ENCODE results near the gene HOXC10. TPM values are rescaled to one million over a fixed set of nuclear protein-coding genes. Genes with fewer than 3 reads are reported as not detected.

Gene HOXC10
- total RNA-seq, 1 experiment from 2014 or later = 6.5 TPM

DNA sequence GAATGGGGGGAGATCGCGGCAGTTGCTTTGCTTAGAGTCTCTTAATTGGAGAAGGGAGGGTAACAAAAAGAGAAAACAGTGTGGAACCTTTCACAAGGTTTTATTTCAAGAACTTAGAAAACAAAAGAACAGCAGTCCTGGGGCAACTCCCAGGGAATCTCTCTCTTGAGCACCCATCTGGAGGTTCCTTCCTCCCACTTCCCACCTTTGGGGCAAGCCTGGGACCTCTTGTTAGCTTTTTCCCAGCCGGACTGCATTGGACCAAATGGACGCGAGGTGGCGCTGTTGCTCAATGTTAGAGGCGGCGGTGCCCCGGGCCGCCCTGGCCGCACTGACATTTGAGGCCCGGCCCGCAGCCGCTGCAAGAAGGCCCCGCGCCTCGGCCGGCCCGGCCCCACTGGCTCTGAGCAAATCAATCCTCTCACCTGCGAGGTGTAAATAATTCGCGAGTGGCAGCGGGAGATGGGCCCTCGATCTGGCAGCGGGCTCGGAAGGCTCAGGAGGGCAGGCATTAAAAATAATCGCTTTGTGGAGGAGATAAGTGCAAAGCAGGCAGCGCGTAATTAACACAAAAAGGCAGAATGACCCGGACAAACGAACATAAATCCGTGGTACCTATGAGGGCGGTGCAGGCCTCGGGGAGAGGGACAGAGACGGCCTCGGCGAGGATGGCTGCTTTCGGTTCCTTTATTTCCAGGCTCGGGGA is 21.1 kb downstream of the HOXC10 start:
- DNase-seq (ENCODE audit: low read depth) = peak; percentile 67
- in situ Hi-C loops (cut with HindIII; ENCODE audit: low pct_unique_long_range_greater_than_20kb, low sequenced_read_pairs) = loop anchor here (25.0 kb wide), 1 partner anchor 206 kb away; no protein-coding TSS in a partner anchor

DNA sequence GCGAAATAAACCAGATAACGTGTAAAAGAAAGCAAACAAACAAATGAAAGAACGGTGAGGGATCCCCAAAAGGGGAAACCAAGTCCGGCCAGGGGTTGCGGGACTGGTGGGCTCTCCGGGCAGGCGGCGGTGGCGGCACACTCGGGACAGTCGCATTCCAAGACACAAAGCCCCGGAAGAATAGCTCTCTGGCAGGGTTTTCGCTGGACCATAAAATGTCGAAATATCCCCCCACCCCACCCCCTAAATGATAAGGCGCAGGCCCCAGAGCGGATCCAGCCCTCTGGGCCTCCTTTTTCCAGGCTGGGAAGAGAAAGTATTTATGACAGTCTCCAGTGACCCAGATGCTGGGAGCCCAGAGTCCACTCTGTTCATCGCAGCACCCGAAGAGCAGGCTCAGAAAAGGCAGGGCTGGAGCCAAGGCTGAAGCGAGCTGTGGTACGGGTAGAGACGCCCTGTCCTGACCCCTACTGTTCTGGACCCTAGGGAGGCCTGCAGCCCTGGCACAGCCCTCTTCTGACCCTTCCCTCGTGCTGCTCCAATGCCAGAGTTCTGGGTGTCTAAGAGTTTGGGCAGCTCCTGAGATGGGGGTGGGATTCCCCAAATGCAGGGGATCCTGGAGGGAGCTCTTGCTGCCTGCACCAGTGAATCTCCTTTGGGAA is 21.7 kb downstream of the HOXC10 start:
- in situ Hi-C loops (cut with HindIII; ENCODE audit: low pct_unique_long_range_greater_than_20kb, low sequenced_read_pairs) = loop anchor here (25.0 kb wide), 1 partner anchor 206 kb away; no protein-coding TSS in a partner anchor
- no peak for DNase-seq (ENCODE audit: low read depth)

DNA sequence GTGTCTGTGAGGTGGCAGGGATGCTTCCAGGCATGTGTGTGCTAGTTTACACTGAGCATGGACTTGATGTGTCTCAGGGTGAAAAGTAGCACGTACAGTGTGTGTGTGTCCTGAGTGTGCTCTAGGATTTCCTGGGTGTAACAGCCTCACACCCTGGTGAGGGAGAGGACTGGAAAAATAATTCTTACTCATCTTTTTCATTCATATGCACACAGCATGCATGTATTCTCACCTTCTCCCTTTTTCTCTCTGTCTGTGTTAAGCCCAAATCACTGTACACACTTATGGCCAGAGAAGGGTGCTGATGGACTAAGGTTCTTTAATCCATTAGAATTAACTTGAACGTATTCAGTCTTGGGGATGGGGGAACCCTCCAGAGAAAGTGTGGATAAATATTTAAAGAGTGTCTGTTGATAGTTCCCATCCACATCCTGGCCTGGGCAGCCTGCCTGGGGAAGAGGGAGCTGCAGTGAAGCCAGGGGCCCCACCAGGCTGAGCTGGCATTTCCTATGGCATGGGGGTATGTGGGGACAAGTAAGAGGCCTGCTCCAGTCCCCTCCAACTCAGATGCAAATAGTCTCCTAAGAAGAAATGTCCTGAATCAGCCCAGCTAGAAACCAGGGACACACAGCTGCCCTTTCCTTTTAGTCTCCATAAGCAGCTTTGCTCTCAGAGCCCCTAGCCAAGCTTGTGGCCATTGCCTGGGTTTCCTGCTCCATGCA is 22.8 kb downstream of the HOXC10 start:
- in situ Hi-C loops (cut with HindIII; ENCODE audit: low pct_unique_long_range_greater_than_20kb, low sequenced_read_pairs) = loop anchor here (25.0 kb wide), 1 partner anchor 205 kb away; no protein-coding TSS in a partner anchor

DNA sequence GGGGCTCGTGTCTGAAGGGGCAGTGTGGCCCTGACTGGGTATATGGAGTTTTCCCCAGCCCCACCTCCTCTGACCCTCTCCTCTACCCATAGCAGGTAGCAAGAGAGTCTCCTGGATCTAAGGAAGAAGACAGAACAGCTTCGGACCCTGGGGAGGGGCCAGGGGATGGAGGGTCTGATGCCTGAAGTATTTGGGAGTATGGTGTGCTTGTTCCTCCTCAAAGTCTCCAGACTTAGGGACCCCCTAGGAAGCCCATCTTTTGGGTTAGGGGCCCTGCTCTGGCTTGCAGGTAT is 23.3 kb downstream of the HOXC10 start:
- in situ Hi-C loops (cut with HindIII; ENCODE audit: low pct_unique_long_range_greater_than_20kb, low sequenced_read_pairs) = loop anchor here (25.0 kb wide), 1 partner anchor 204 kb away; no protein-coding TSS in a partner anchor
- no peak for DNase-seq (ENCODE audit: low read depth)

More for the DNA sequence above, 22.8 kb downstream of the HOXC10 start:
- DNase-seq (ENCODE audit: low read depth) = no peak

DNA sequence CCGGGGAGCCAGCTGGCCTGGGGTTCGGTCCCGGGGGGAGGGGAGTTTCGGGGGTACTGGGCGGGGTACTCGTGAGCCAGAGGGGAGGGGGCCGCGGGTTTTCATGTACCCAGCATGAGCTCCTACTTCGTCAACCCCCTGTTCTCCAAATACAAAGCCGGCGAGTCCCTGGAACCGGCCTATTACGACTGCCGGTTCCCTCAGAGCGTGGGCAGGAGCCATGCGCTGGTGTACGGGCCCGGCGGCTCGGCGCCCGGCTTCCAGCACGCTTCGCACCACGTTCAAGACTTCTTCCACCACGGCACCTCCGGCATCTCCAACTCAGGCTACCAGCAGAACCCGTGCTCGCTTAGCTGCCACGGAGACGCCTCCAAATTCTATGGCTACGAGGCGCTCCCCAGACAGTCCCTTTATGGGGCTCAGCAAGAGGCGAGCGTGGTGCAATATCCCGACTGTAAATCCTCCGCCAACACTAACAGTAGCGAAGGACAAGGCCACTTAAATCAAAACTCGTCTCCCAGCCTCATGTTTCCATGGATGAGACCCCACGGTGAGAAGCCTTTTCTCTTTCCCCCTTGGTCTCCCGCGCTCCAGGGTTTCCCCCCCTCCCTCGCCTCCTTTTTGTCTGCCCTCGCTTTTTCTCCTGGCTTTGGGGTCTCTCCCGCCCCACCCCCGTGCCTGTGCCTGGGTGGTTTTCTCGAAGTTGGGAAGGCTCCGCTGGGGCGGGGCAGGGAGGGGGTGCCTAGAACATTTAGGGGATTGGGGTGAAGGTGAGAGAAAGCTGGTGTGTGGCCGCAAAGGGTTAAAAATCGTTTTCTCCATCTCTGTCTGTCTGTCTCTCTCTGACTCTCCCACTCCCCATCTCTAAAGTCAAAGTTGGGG is 24.5 kb downstream of the HOXC10 start:
- DNase-seq (ENCODE audit: low read depth) = no peak
- in situ Hi-C loops (cut with HindIII; ENCODE audit: low pct_unique_long_range_greater_than_20kb, low sequenced_read_pairs) = loop anchor here (25.0 kb wide), 1 partner anchor 203 kb away; no protein-coding TSS in a partner anchor

DNA sequence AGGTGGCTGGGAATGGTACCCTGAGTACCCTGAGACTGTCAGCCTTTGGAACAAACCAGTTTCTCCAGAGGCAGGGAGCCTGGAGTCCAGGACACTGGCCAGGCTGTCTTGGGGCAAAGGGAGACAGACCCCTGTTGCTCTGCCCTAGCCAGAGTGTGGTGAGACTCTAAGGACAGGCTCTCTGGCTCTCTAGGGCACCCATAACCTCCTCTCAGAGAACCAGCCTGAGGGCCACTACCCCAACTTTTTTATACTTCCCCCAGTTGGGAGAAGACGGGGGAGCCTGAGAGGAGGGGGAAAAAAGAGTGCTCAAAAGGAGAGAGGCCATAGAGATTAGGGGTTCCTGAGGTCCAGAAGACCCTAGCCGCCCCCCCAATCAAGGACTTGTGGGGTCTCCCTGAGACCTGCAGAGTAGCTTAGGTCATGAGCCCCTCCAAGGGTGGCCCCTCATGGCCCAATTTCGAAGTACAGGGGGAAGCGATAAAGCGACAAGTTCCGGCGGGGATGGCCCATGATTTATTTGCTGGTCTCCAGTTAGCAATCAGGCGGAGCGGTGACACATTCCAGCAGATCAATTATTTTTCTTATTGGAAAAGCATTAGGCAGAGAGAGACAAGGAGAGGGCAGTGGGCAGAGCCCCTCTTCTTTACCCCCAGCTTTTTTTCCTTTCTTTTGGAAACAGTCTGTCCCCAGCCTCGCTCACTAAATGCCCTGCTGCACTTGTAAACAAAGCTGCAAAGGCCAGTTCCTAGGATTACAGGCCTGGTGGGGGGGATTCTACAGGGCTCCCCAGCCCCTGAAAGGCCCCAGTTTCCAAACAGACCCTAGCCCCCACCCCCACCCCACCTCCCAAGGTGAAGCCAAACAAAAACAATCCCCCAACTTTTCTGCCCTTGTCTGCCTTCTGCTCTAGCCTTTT is 25.4 kb downstream of the HOXC10 start:
- DNase-seq (ENCODE audit: low read depth) = no peak
- in situ Hi-C loops (cut with HindIII; ENCODE audit: low pct_unique_long_range_greater_than_20kb, low sequenced_read_pairs) = loop anchor here (25.0 kb wide), 1 partner anchor 202 kb away; no protein-coding TSS in a partner anchor

DNA sequence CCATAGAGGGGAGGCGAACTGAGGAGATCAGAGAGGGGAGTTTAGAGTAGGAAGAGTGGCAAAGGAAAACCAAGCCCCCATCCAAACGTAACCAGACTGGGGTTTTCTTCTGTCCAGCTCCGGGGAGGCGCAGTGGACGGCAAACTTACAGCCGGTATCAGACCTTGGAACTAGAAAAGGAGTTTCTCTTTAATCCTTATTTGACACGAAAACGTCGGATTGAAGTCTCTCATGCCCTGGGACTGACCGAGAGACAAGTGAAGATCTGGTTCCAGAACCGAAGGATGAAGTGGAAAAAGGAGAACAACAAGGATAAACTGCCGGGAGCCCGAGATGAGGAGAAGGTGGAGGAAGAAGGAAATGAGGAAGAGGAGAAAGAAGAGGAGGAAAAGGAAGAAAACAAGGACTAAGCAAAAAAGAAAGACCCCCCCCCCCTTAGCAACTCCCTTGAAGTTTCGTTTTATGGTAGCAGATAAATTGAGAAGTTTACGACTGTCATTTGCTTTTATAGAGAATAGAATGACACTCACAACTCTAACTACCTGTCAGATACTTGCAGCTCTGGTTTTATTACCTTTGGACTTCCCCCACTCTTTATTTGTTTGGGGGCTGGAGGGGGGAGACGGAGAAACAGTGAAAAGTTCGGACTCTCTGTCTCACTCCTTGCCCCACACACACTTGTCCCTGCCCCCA is 26.2 kb downstream of the HOXC10 start:
- DNase-seq (ENCODE audit: low read depth) = no peak

DNA sequence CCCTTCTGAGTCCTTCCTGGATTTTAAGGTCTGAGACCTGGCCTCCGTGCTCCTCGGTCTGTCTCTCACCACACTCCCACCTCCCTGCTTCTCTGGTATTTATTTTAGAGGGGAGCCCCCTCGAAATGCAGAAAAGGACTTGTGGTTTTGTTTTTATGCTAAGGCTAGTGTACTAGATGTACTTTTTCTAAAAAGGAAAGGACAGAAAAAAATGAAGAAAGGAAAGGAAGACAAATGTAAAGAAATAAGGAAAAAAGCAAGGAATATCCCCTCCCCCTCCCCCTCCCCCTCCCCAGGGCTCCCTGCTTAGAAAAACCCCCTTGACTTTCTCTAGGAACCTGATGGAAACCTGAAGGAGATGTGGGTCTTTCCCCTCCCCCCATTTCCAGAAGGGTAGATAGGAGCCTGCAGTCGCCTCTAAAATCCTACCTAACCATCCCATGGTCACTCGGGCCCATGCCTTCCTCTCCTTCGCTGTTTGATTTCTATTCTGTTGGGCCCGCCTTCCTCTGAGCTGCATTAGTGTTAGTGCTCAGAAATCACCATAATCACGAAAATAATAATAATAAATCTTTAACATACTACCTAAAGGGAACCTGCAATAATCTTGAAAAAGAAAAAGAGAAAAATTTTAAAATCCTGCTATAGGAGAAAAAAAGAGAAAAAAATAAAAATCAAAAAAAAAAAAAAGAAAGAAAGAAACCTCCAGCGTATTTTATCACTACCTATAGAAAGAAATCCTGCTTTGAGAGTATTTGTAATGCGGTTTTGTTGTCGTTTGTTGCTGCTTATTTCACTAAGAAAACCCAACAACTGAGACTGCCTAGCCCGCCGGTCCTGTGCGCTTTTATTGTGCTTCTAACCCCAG is 27.0 kb downstream of the HOXC10 start:
- no peak for DNase-seq (ENCODE audit: low read depth)
- in situ Hi-C loops (cut with HindIII; ENCODE audit: low pct_unique_long_range_greater_than_20kb, low sequenced_read_pairs) = loop anchor here (25.0 kb wide), 1 partner anchor 200 kb away; no protein-coding TSS in a partner anchor

More for the DNA sequence above, 26.2 kb downstream of the HOXC10 start:
- in situ Hi-C loops (cut with HindIII; ENCODE audit: low pct_unique_long_range_greater_than_20kb, low sequenced_read_pairs) = loop anchor here (25.0 kb wide), 1 partner anchor 201 kb away; no protein-coding TSS in a partner anchor

DNA sequence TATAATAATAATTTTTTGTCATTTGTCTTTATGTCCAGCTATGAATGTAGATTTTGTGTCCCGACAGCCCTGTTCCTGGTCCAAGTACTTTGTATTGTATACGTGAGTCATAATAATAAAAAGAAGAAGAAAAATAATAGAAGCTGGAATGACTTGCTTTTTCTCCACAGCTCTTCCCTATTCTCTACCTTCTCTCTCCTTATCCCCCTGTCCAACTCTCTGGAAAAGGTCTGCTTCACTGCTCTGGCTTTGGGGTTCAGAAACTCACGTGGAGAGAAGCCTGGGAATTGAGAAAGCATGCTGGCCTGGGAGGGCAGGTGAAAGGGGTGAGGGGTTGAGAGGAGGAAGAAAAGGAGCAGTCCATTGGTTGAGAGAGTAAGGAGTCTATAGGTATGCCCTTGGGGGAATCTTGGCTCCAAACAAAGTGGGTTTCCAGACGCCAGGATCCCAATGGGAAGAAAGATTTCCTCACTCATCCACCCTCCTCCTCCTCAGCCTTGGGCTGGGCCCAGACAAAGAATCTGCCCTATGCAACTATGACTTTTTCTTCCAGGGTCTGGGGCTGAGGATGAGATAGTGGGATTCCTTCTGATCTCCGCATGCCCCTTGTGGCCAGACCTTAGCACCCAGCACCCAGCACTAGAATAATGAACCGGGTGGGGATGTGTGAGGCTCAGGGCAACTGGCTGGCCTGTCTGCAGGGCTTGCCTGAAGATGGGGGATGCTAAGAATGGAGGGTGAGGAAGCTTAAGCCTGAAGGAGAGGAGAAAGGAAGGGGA is 27.9 kb downstream of the HOXC10 start:
- in situ Hi-C loops (cut with HindIII; ENCODE audit: low pct_unique_long_range_greater_than_20kb, low sequenced_read_pairs) = loop anchor here (25.0 kb wide), 1 partner anchor 199 kb away; no protein-coding TSS in a partner anchor
- no peak for DNase-seq (ENCODE audit: low read depth)

DNA sequence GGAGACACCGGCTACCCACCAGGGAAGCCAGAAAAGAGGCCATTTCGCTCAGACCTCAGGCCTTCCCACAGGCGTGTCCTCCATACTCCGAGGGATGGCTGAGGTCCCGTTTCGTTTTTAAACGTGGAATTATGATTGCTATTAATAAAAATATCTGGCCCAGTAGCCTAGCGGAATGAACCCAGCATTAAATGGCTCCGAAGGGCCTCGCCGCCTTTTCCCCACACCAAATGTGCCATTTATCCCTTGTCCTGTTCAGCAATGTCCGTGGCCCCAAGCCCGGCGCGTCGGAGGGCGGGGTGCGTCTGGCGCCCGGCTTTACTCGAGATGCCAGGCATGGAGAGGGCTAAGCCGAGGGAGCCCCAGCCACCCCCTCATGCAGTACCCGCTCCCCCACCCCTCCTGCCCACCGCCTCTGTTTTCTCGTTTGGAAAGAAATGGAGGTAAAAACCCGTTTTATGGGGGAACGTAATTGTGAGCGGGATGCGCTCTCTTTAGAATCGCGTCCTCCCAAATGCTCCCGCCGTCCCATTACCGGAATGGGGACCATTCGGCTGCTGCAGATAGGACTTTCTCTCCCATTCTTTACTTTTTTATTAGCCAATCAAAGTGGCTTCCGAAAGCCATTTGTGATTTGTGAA is 29.6 kb downstream of the HOXC10 start:
- no peak for DNase-seq (ENCODE audit: low read depth)
- in situ Hi-C loops (cut with HindIII; ENCODE audit: low pct_unique_long_range_greater_than_20kb, low sequenced_read_pairs) = loop anchor here (25.0 kb wide), 1 partner anchor 198 kb away; no protein-coding TSS in a partner anchor

DNA sequence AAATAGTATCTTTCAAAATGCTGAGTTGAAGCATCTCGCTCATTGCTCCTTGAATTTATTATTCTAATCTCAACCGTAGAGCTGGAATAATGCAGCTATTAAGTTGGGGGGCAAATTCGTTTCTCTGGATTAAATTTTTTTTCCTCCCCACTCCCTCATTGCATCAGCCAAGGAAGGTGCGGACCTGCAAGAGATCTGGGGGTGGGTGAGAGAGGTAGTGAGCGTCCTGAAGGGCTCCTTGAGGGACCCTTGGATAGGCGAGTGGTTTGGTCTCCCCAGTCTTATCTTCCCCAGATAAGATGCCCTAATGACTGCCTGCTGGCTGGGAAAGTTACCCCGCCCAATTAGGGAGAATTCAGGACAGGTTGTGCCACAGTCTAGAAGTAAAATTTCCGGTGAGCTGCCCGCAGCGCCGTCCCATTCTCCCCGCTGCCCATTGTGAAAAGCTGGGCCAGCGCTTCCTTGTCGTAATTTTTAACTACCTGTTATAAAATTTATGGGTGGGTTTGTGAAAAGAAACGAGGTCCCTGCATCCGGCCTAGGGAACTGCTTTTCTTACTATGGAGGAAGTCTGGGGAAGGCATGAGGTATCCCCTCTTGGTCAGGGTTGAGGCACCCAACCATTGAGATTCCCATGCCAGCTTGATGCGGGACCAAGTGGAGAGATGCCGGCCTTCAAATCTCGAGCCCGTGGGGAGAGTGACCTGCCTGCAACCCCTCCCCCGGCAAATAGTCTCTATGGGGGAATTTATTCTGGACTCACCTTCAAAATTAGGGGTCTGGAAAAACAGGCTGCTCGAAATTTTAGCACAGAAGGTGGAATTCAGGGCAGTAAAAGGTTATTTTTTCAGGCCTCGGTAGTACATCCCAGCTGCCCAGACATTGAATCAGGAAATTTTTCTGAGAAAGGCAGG is 30.3 kb downstream of the HOXC10 start:
- in situ Hi-C loops (cut with HindIII; ENCODE audit: low pct_unique_long_range_greater_than_20kb, low sequenced_read_pairs) = loop anchor here (25.0 kb wide), 1 partner anchor 197 kb away; no protein-coding TSS in a partner anchor

DNA sequence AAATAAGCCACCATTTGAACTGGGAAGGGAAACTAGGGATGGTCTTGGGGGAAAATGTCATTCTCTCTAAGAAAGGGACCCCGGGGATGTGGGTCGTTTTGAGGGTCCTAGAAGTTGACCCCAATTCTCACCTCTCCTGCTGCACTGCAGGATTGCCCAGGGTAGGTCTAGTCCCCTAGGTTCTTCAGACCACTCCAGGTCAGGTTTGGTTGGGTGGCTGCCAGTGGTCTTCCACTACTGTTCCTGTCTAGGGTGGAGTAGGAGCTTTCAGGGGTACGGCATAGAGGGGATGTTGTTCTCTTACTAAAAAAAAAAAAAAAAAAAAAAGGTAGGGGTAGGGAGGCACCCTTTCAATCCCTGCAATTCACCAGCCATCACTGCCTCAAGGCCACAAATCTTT is 31.1 kb downstream of the HOXC10 start:
- DNase-seq (ENCODE audit: low read depth) = no peak
- in situ Hi-C loops (cut with HindIII; ENCODE audit: low pct_unique_long_range_greater_than_20kb, low sequenced_read_pairs) = loop anchor here (25.0 kb wide), 1 partner anchor 196 kb away; no protein-coding TSS in a partner anchor

More for the DNA sequence above, 30.3 kb downstream of the HOXC10 start:
- DNase-seq (ENCODE audit: low read depth) = no peak

DNA sequence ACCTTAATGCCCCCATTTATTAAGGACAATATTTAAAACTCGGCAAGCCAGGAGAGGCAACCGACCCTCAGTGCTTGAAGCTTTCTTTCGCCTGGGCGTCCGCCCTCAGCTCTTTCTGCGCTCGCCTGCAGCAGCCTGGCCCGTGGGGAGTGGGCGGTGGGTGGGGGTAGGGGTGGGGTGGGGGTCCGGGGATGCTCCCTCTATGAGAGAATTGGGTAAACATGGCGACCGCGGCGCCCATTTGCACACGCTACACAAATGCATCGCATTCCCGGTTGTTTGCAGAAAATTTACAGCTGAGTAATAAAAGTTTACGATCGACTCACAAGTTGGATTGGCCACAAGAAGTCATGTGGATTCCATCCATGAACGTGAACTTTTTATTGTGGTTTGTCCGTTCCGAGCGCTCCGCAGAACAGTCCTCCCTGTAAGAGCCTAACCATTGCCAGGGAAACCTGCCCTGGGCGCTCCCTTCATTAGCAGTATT is 31.6 kb downstream of the HOXC10 start:
- DNase-seq (ENCODE audit: low read depth) = peak; percentile 70

More for the DNA sequence above, 31.6 kb downstream of the HOXC10 start:
- in situ Hi-C loops (cut with HindIII; ENCODE audit: low pct_unique_long_range_greater_than_20kb, low sequenced_read_pairs) = loop anchor here (25.0 kb wide), 1 partner anchor 196 kb away; no protein-coding TSS in a partner anchor
